ENCODE results near the gene PARP15.

The PARP15 gene

DNA sequence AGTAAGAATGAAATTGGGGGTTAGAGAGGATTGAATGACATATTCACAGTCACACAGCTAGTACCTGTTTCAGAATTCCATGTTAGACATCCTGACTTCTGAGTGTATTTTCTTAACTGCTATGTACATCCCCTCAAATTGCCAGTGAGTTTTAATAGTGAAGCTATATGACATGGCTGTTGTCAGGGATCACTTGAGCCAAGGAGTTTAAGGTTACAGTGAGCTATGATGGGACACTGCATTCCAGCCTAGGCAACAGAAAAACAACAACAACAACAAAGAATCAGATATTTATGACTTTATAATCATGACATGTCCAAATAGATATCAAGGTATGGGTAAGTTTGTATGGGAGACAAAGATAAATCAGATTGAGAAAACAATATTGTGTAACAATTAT is 16.6 kb downstream of the PARP15 start:
- no peaks in the 10 kb centered on the region for H3K9me2 ChIP-seq (replicated peaks; ENCODE audit: insufficient read depth, low read length)
- H3K4me3 ChIP-seq (ENCODE audit: insufficient read depth, low read length, poor library complexity, severe bottlenecking), result no peak overlapping the region
- no peaks in the 10 kb centered on the region for H3K9me3 ChIP-seq (ENCODE audit: insufficient read depth, low read length)
- no peaks in the 10 kb centered on the region for H3K36me3 ChIP-seq (ENCODE audit: low read length)
- H3K79me2 ChIP-seq (ENCODE audit: insufficient read depth, low read length), result no peaks in the 10 kb centered on the region
- H3K9ac ChIP-seq (ENCODE audit: low read length), result no peak overlapping the region
- no peak for TF ChIP-seq CTCF (IDR thresholded peaks at IDR 0.05; ENCODE audit: insufficient read depth, low read length, poor library complexity, severe bottlenecking)
- no peak for TF ChIP-seq EZH2phosphoT487 (conservative IDR thresholded peaks at IDR 0.05; ENCODE audit: low read length)
- no peaks in the 10 kb centered on the region for H3K27me3 ChIP-seq (ENCODE audit: low read length)
- H2AFZ ChIP-seq (ENCODE audit: low read depth, low read length, severe bottlenecking), result no peak overlapping the region
- no peaks in the 10 kb centered on the region for H3F3A ChIP-seq (ENCODE audit: insufficient read depth)
- H4K20me1 ChIP-seq (ENCODE audit: low read depth, low read length), result no peaks in the 10 kb centered on the region
- H3K27ac ChIP-seq (ENCODE audit: low read depth, low read length), result no peak overlapping the region
- H3K4me2 ChIP-seq (ENCODE audit: low read depth, low read length, poor library complexity, severe bottlenecking), result no peak overlapping the region

DNA sequence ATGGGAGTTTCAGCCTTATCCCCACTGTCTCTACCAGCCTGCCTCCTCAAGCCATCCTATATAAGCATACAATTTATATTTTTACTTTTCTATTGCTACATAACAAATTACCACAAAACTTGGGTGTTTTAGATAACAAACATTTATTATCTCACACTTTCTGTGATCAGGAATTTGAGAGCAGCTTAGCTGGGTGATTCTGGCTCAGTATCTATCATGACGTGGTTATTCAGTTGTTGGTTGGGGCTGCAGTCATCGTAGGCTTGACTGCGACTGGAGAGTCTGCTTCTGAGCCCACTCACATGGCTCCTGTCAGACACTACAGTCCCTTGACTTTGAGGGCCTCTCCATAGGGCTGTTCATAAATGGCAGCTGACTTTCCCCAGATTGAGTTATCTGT is 20.7 kb downstream of the PARP15 start:
- Histone ChIP-seq H3K4me2 (ENCODE audit: low read depth, low read length, poor library complexity, severe bottlenecking) (no peak overlapping the region), H3K36me3 (ENCODE audit: low read length) (no peaks in the 10 kb centered on the region), H3F3A (ENCODE audit: insufficient read depth) (no peaks in the 10 kb centered on the region), H3K4me3 (ENCODE audit: insufficient read depth, low read length, poor library complexity, severe bottlenecking) (no peak overlapping the region), H2AFZ (ENCODE audit: low read depth, low read length, severe bottlenecking) (no peak overlapping the region), H4K20me1 (ENCODE audit: low read depth, low read length) (no peaks in the 10 kb centered on the region), H3K27ac (ENCODE audit: low read depth, low read length) (no peak overlapping the region), H3K9ac (ENCODE audit: low read length) (no peak overlapping the region), H3K9me3 (ENCODE audit: insufficient read depth, low read length) (no peaks in the 10 kb centered on the region), H3K27me3 (ENCODE audit: low read length) (no peaks in the 10 kb centered on the region), H3K79me2 (ENCODE audit: insufficient read depth, low read length) (no peaks in the 10 kb centered on the region), H3K9me2 (replicated peaks; ENCODE audit: insufficient read depth, low read length) (no peaks in the 10 kb centered on the region)
- TF ChIP-seq CTCF (IDR thresholded peaks at IDR 0.05; ENCODE audit: insufficient read depth, low read length, poor library complexity, severe bottlenecking), result no peak
- TF ChIP-seq EZH2phosphoT487 (conservative IDR thresholded peaks at IDR 0.05; ENCODE audit: low read length), result no peak

- Histone ChIP-seq H4K20me1 (ENCODE audit: low read depth, low read length) (no peaks in the 10 kb centered on the region), H3K9me2 (replicated peaks; ENCODE audit: insufficient read depth, low read length) (no peaks in the 10 kb centered on the region), H3K27ac (ENCODE audit: low read depth, low read length) (no peak overlapping the region), H3K9me3 (ENCODE audit: insufficient read depth, low read length) (no peaks in the 10 kb centered on the region), H3K4me2 (ENCODE audit: low read depth, low read length, poor library complexity, severe bottlenecking) (no peak overlapping the region), H3K36me3 (ENCODE audit: low read length) (no peaks in the 10 kb centered on the region), H2AFZ (ENCODE audit: low read depth, low read length, severe bottlenecking) (no peak overlapping the region), H3K9ac (ENCODE audit: low read length) (no peak overlapping the region), H3K4me3 (ENCODE audit: insufficient read depth, low read length, poor library complexity, severe bottlenecking) (no peak overlapping the region), H3K27me3 (ENCODE audit: low read length) (no peaks in the 10 kb centered on the region), H3F3A (ENCODE audit: insufficient read depth) (no peaks in the 10 kb centered on the region), H3K79me2 (ENCODE audit: insufficient read depth, low read length) (no peaks in the 10 kb centered on the region)
- TF ChIP-seq CTCF (IDR thresholded peaks at IDR 0.05; ENCODE audit: insufficient read depth, low read length, poor library complexity, severe bottlenecking) (no peak), EZH2phosphoT487 (conservative IDR thresholded peaks at IDR 0.05; ENCODE audit: low read length) (no peak)
Measured at GRCh38 chr3:122598556-122598955, 21.1 kb downstream of the PARP15 start.

Data from SU-DHL-6 (cell line).